Activated naive CD4-positive, alpha-beta T cell treated with anti-CD3 and anti-CD28 coated beads, Interleukin-2, amount 50 U/mL, for 72 hours (primary cell): ENCODE data around the gene RNGTT. TPM values are rescaled to one million over a fixed set of nuclear protein-coding genes. Genes with fewer than 3 reads are reported as not detected.
A peak's percentile ranks its signal among the peaks of the same experiment; 100 is the strongest.
"Not testable (repeated sequence)": the region's sequence is repeated elsewhere in the genome, so short reads cannot be mapped to it uniquely, and the experiment has no call there.

Experiments used
- ATAC-seq, 2 donors: fragments of 150-1000 bp; cut with Tn5 transposase; 2 replicates each; pipeline ENCODE4 v1.10.0; 2021; ENCODE audit warnings: mild to moderate bottlenecking in 2 of 2, moderate library complexity in 2 of 2
- DNase-seq, 2 donors: peaks; one replicate each; pipeline ENCODE4 v3.0.0; 2021 to 2022; ENCODE audit warnings: low spot score in 2 of 2
- H3K27ac Mint-ChIP-seq, 2 donors: one replicate each; pipeline ENCODE4 v1.8.0; 2022; ENCODE audit warnings: mild to moderate bottlenecking in 2 of 2, mixed read lengths in 2 of 2
- H3K36me3 Mint-ChIP-seq, 2 donors: one replicate each; pipeline ENCODE4 v1.8.0; 2022; ENCODE audit warnings: mixed read lengths in 2 of 2
- H3K9me3 Mint-ChIP-seq, 2 donors: one replicate each; pipeline ENCODE4 v1.8.0; 2022; ENCODE audit warnings: mixed read lengths in 2 of 2
- total RNA-seq, 2 donors: library from RNA; stranded (reverse); gene quantifications; one replicate each; pipeline ENCODE4 v1.2.3, GENCODE V29; 2022

The RNGTT gene
- total RNA-seq, 2 donors from 2014 or later: 22.3 to 28.7 TPM

GRCh38 chr6:88860310-88860709 is 103.1 kb downstream of the RNGTT start:
- H3K27ac Mint-ChIP-seq: no peak overlapping the region
- no peaks in the 10 kb centered on the region for H3K36me3 Mint-ChIP-seq
- no peaks in the 10 kb centered on the region for H3K9me3 Mint-ChIP-seq
- DNase-seq: no peak
- no peak for ATAC-seq

GRCh38 chr6:88858455-88858854 is 105.0 kb downstream of the RNGTT start:
- Mint-ChIP-seq H3K36me3 (no peaks in the 10 kb centered on the region), H3K9me3 (no peaks in the 10 kb centered on the region), H3K27ac (no peak overlapping the region)

GRCh38 chr6:88856566-88856965 is 106.9 kb downstream of the RNGTT start:
- DNase-seq (no peak), ATAC-seq (no peak)
- Mint-ChIP-seq H3K27ac (no peak overlapping the region), H3K9me3 (no peaks in the 10 kb centered on the region), H3K36me3 (no peaks in the 10 kb centered on the region)

More at GRCh38 chr6:88858455-88858854, 105.0 kb downstream of the RNGTT start:
- ATAC-seq: no peak
- DNase-seq: no peak

GRCh38 chr6:88855541-88856147 is 107.8 kb downstream of the RNGTT start:
- DNase-seq (no peak), ATAC-seq (no peak)
- no peaks in the 10 kb centered on the region for H3K9me3 Mint-ChIP-seq
- H3K27ac Mint-ChIP-seq: no peak overlapping the region
- H3K36me3 Mint-ChIP-seq: no peaks in the 10 kb centered on the region

GRCh38 chr6:88852775-88853174 is 110.6 kb downstream of the RNGTT start:
- no peaks in the 10 kb centered on the region for H3K9me3 Mint-ChIP-seq
- H3K27ac Mint-ChIP-seq: no peak overlapping the region
- no peak for DNase-seq
- no peak for ATAC-seq
- H3K36me3 Mint-ChIP-seq: no peaks in the 10 kb centered on the region

GRCh38 chr6:88852000-88852399 is 111.4 kb downstream of the RNGTT start:
- no peak for ATAC-seq
- H3K9me3 Mint-ChIP-seq: no peaks in the 10 kb centered on the region
- H3K36me3 Mint-ChIP-seq: no peaks in the 10 kb centered on the region
- H3K27ac Mint-ChIP-seq: no peak overlapping the region
- no peak for DNase-seq

GRCh38 chr6:88848870-88849269 is 114.5 kb downstream of the RNGTT start:
- no peaks in the 10 kb centered on the region for H3K9me3 Mint-ChIP-seq
- H3K36me3 Mint-ChIP-seq: no peaks in the 10 kb centered on the region
- H3K27ac Mint-ChIP-seq: no peak overlapping the region
- no peak for ATAC-seq
- no peak for DNase-seq

GRCh38 chr6:88843040-88843439 is 120.4 kb downstream of the RNGTT start:
- ATAC-seq (no peak), DNase-seq (no peak)
- peaks cover 5 to 7% of the 10 kb centered on the region in 2 donors for H3K9me3 Mint-ChIP-seq
- H3K27ac Mint-ChIP-seq: no peak overlapping the region
- H3K36me3 Mint-ChIP-seq: peaks cover 32 to 41% of the 10 kb centered on the region in 2 donors

GRCh38 chr6:88842320-88842719 is 121.1 kb downstream of the RNGTT start:
- Mint-ChIP-seq H3K27ac (no peak overlapping the region), H3K9me3 (peaks cover 5 to 7% of the 10 kb centered on the region in 2 donors), H3K36me3 (peaks cover 32 to 41% of the 10 kb centered on the region in 2 donors)
- DNase-seq (no peak), ATAC-seq (peak in 1 of 2 donors; percentile 71)

GRCh38 chr6:88840796-88841539 is 122.5 kb downstream of the RNGTT start:
- Mint-ChIP-seq H3K27ac (no peak overlapping the region), H3K9me3 (peaks cover 5 to 12% of the 10 kb centered on the region in 2 donors), H3K36me3 (peaks cover 37 to 50% of the 10 kb centered on the region in 2 donors)
- DNase-seq: no peak
- ATAC-seq: no peak

- H3K9me3 Mint-ChIP-seq: peaks cover 5 to 13% of the 10 kb centered on the region in 2 donors
These were observed 123.1 kb downstream of the RNGTT start for GRCh38 chr6:88840289-88840688.

GRCh38 chr6:88839280-88839679 is 124.1 kb downstream of the RNGTT start:
- Mint-ChIP-seq H3K9me3 (peaks cover 9 to 16% of the 10 kb centered on the region in 2 donors), H3K36me3 (peaks cover 37 to 60% of the 10 kb centered on the region in 2 donors), H3K27ac (no peak overlapping the region)
- ATAC-seq (no peak), DNase-seq (no peak)

More at GRCh38 chr6:88840289-88840688, 123.1 kb downstream of the RNGTT start:
- DNase-seq: no peak
- Mint-ChIP-seq H3K36me3 (peaks cover 37 to 53% of the 10 kb centered on the region in 2 donors), H3K27ac (no peak overlapping the region)
- no peak for ATAC-seq

- DNase-seq (no peak), ATAC-seq (no peak)
- Mint-ChIP-seq H3K27ac (no peak overlapping the region), H3K9me3 (peaks cover 33 to 35% of the 10 kb centered on the region in 2 donors), H3K36me3 (peaks cover 48 to 71% of the 10 kb centered on the region in 2 donors)
These were observed 128.2 kb downstream of the RNGTT start for GRCh38 chr6:88835210-88835609.

- ATAC-seq, H3K27ac Mint-ChIP-seq, DNase-seq: not testable (repeated sequence)
- Mint-ChIP-seq H3K9me3 (peaks cover 36 to 38% of the 10 kb centered on the region in 2 donors), H3K36me3 (peaks cover 61 to 78% of the 10 kb centered on the region in 2 donors)
These were observed 130.3 kb downstream of the RNGTT start for GRCh38 chr6:88833071-88833470.

- not testable (repeated sequence) for H3K27ac Mint-ChIP-seq
- Mint-ChIP-seq H3K36me3 (peaks cover 47 to 48% of the 10 kb centered on the region in 2 donors), H3K9me3 (peaks cover 22 to 23% of the 10 kb centered on the region in 2 donors)
These were observed 135.8 kb downstream of the RNGTT start for GRCh38 chr6:88827599-88827998.

GRCh38 chr6:88825856-88826255 is 137.6 kb downstream of the RNGTT start:
- H3K9me3 Mint-ChIP-seq: peaks cover 14 to 16% of the 10 kb centered on the region in 2 donors
- no peak for DNase-seq
- peaks cover 29 to 33% of the 10 kb centered on the region in 2 donors for H3K36me3 Mint-ChIP-seq
- ATAC-seq: no peak
- H3K27ac Mint-ChIP-seq: no peak overlapping the region

More at GRCh38 chr6:88827599-88827998, 135.8 kb downstream of the RNGTT start:
- not testable (repeated sequence) for ATAC-seq, DNase-seq

GRCh38 chr6:88823998-88824397 is 139.4 kb downstream of the RNGTT start:
- H3K27ac Mint-ChIP-seq: no peak overlapping the region
- no peak for DNase-seq
- H3K9me3 Mint-ChIP-seq: no peaks in the 10 kb centered on the region
- no peak for ATAC-seq
- peaks cover 11 to 17% of the 10 kb centered on the region in 2 donors for H3K36me3 Mint-ChIP-seq
